Colonic mucosa (tissue), 4 donors: ENCODE measurements around the gene ATG7. TPM values are rescaled to one million over a fixed set of nuclear protein-coding genes. Genes with fewer than 3 reads are reported as not detected.

Experiments used
- DNase-seq: peaks from one replicate; pipeline ENCODE4 v3.0.0-alpha.2; 2020
- H3K27ac ChIP-seq: fragments of 200-600 bp; one replicate; pipeline ENCODE4 v1.8.0; 2021
- H3K27me3 ChIP-seq: fragments of 200-600 bp; one replicate; pipeline ENCODE4 v1.8.0; 2021
- H3K36me3 ChIP-seq: fragments of 200-600 bp; one replicate; pipeline ENCODE4 v1.8.0; 2021
- H3K4me1 ChIP-seq: fragments of 200-600 bp; one replicate; pipeline ENCODE4 v1.8.0; 2021; ENCODE audit warnings: mild to moderate bottlenecking
- H3K4me3 ChIP-seq: fragments of 200-600 bp; one replicate; pipeline ENCODE4 v1.8.0; 2021
- H3K9ac ChIP-seq, 2 donors: one replicate each; pipeline ENCODE4 v1.7.0; 2013; ENCODE audit warnings: control low read depth in 2 of 2, low read depth in 2 of 2, low read length in 2 of 2
- H3K9me3 ChIP-seq: fragments of 200-600 bp; one replicate; pipeline ENCODE4 v1.8.0; 2021
- intact Hi-C: fragments of 100-400 bp; cut with DNase I; formaldehyde crosslinking; loops from one replicate; pipeline ENCODE4 v1.14.1; 2022
- total RNA-seq, 2 donors: library from RNA; stranded (reverse); fragmentation: NEBNext Ultra II Directional in 1 of 2; extraction: Animal tissue kit (Norgen Biotek cat#: 25700) in 1 of 2; gene quantifications; one replicate each; pipeline ENCODE4 v1.2.1, GENCODE V29; 2021
- TF ChIP-seq, protein P1 (sequence below): fragments of 200-600 bp; IDR thresholded peaks from one replicate; pipeline ENCODE4 v1.8.0; 2022; ENCODE audit warnings: antibody characterized with exemption, mild to moderate bottlenecking
- donor health status: healthy.
- donor health status: DM: no; HTN: no; CAD: no.
- donor health status: DM: no; HTN: no; CAD: no.

Gene ATG7
- total RNA-seq, 2 donors from 2014 or later: 31.9 to 32.0 TPM

GRCh38 chr3:11560746-11561145 lies 288.5 kb downstream of the ATG7 start:
- no peaks in the 10 kb centered on the region for H3K9me3 ChIP-seq
- intact Hi-C loops: no loop called here
- H3K27ac ChIP-seq: no peak overlapping the region
- H3K9ac ChIP-seq: no peak overlapping the region
- no peaks in the 10 kb centered on the region for H3K4me1 ChIP-seq
- no peaks in the 10 kb centered on the region for H3K27me3 ChIP-seq
- no peaks in the 10 kb centered on the region for H3K36me3 ChIP-seq
- H3K4me3 ChIP-seq: no peak overlapping the region
- no peak for DNase-seq
- TF ChIP-seq, protein P1, sequence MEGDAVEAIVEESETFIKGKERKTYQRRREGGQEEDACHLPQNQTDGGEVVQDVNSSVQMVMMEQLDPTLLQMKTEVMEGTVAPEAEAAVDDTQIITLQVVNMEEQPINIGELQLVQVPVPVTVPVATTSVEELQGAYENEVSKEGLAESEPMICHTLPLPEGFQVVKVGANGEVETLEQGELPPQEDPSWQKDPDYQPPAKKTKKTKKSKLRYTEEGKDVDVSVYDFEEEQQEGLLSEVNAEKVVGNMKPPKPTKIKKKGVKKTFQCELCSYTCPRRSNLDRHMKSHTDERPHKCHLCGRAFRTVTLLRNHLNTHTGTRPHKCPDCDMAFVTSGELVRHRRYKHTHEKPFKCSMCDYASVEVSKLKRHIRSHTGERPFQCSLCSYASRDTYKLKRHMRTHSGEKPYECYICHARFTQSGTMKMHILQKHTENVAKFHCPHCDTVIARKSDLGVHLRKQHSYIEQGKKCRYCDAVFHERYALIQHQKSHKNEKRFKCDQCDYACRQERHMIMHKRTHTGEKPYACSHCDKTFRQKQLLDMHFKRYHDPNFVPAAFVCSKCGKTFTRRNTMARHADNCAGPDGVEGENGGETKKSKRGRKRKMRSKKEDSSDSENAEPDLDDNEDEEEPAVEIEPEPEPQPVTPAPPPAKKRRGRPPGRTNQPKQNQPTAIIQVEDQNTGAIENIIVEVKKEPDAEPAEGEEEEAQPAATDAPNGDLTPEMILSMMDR: no peak

DNA sequence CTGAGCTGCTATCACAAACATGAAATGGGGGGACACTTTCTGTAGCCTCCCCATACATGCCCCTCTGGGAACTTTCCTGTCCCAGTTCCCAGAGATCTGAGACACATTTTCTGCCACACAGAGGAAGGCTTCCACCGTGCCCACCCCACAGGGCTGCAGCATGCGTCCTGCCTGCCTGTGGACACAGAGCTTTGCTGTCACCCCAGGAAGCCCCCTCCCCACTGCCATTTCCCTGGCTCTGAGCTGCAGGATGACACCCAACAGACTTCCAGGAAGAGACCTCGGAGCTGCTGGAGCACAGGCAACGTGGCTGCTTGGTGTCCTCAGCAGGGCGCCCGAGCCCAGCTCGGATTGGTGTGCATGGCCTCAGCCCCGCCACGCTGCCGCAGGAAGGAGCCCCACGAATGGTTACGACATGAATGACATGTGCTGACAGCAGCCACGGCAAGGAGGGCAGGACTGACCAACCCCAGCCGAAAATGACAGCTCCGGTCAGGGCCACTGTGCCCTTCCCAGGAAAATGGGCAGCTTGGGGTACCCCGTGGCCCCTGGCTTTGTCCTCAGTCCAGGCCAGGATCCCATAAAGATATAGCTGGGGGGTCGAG lies 290.2 kb downstream of the ATG7 start:
- TF ChIP-seq, protein P1: no peak
- H3K27ac ChIP-seq: no peak overlapping the region
- H3K36me3 ChIP-seq: no peaks in the 10 kb centered on the region
- intact Hi-C loops: no loop called here
- no peak overlapping the region for H3K9ac ChIP-seq
- no peaks in the 10 kb centered on the region for H3K4me1 ChIP-seq
- no peak for DNase-seq
- no peaks in the 10 kb centered on the region for H3K9me3 ChIP-seq
- H3K4me3 ChIP-seq: no peak overlapping the region
- no peaks in the 10 kb centered on the region for H3K27me3 ChIP-seq

- Histone ChIP-seq H3K36me3 (no peaks in the 10 kb centered on the region), H3K9ac (no peak overlapping the region), H3K9me3 (no peaks in the 10 kb centered on the region), H3K4me3 (no peak overlapping the region), H3K27ac (no peak overlapping the region), H3K27me3 (no peaks in the 10 kb centered on the region), H3K4me1 (no peaks in the 10 kb centered on the region)
- intact Hi-C loops: no loop called here
- TF ChIP-seq, protein P1: no peak
- DNase-seq: no peak
Measured at GRCh38 chr3:11563159-11563864, 291.1 kb downstream of the ATG7 start.

DNA sequence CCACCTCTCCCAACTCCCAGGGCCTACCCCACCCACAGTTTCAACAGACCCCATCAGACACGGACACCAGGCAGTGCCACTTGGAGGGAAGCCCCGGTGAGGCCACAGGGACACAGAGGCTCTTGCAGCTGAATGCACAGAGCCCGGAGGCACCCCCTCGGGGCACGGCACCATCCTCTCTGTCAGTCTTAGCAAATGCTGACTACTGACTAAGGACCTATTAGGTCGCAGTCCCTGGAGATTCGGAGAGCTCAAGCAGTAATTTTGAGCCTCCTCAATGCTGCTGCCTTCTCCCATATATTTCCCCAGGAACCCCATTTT lies 291.6 kb downstream of the ATG7 start:
- no peak for DNase-seq
- H3K9me3 ChIP-seq: no peaks in the 10 kb centered on the region
- no peaks in the 10 kb centered on the region for H3K36me3 ChIP-seq
- H3K4me3 ChIP-seq: no peak overlapping the region
- intact Hi-C loops: no loop called here
- H3K4me1 ChIP-seq: no peaks in the 10 kb centered on the region
- no peaks in the 10 kb centered on the region for H3K27me3 ChIP-seq
- TF ChIP-seq, protein P1: no peak
- H3K27ac ChIP-seq: no peak overlapping the region
- H3K9ac ChIP-seq: no peak overlapping the region

DNA sequence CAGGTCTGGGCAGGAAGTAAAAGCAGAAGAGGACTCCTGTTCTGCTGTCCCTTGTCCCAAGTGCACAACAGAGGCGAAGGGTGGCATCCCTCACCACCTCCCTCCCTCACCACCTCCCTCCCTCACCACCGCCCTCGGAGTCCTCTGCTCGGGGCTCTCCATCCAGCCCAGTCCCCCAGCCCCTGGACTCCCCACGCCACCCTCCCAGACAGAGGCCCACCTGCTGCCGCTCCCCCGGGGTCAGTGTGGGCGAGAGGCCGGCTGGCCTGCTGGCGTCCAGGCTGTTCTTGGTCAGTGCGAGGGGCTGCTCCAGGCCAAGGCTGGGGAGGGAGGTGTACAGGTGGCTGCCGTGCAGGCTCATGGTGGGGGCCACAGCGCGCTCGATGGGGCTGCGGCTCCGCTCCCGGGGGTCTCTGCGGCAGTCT lies 292.4 kb downstream of the ATG7 start:
- no peak for DNase-seq
- H3K27ac ChIP-seq: no peak overlapping the region
- H3K4me1 ChIP-seq: no peaks in the 10 kb centered on the region
- no peak overlapping the region for H3K4me3 ChIP-seq
- no peak overlapping the region for H3K9ac ChIP-seq
- no peaks in the 10 kb centered on the region for H3K27me3 ChIP-seq
- TF ChIP-seq, protein P1: no peak
- no peaks in the 10 kb centered on the region for H3K9me3 ChIP-seq
- H3K36me3 ChIP-seq: no peaks in the 10 kb centered on the region
- intact Hi-C loops: no loop called here
